GM12891 (cell line): ENCODE measurements around the gene CDH13.

Experiments used
- PAX5 ChIP-seq: IDR thresholded peaks from 2 replicates; pipeline ENCODE4 v1.6.1; 2011; ENCODE audit warnings: low read length, moderate library complexity, mild to moderate bottlenecking; ENCODE audit not compliant: insufficient read depth, severe bottlenecking
- POLR2A ChIP-seq: IDR thresholded peaks from 2 replicates; pipeline ENCODE4 v1.6.1; 2011; ENCODE audit warnings: low read depth, low read length, control low read depth
- POLR2AphosphoS5 ChIP-seq: IDR thresholded peaks from 2 replicates; pipeline ENCODE4 v1.6.1; 2011; ENCODE audit warnings: low read depth, low read length, control low read depth
- POU2F2 ChIP-seq: IDR thresholded peaks from 2 replicates; pipeline ENCODE4 v1.6.1; 2011; ENCODE audit warnings: low read depth, mild to moderate bottlenecking, control low read depth, low read length, moderate library complexity
- SPI1 ChIP-seq: IDR thresholded peaks from 2 replicates; pipeline ENCODE4 v1.6.1; 2011; ENCODE audit warnings: low read depth, low read length, control low read depth
- TAF1 ChIP-seq: IDR thresholded peaks from 2 replicates; pipeline ENCODE4 v1.6.1; 2011; ENCODE audit warnings: low read depth, low read length, control low read depth

- TF ChIP-seq POLR2AphosphoS5 (no peak), POLR2A (no peak), TAF1 (no peak), SPI1 (no peak), POU2F2 (no peak), PAX5 (no peak)
Observed at GRCh38 chr16:83214671-83215070, 587.9 kb downstream of the CDH13 start.
